ENCODE data around the gene CTLA4. TPM values are rescaled to one million over a fixed set of nuclear protein-coding genes. Genes with fewer than 3 reads are reported as not detected.

CTLA4 gene
- polyA plus RNA-seq, 3 donors: 0.08 TPM; not detected in 2

DNA sequence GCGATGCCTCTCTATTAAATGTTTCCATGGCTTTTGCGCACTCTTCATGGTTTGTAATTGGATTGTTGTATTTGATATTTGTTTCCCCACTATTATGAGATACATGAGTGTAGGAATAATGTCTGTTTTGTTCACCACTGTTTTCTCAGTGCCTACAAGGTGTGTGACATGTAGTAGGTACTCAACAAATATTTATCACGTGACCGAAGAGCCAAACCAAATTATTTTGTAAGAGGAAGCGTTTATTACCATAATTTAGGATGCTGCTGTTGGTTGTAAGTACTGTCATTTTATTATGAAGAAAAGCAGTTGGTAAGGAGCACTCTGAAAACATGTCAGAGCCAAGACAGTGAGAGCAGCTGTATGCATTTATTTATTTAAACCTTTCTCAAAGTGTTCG is 32.2 kb upstream of the CTLA4 start:
- H3K36me3 ChIP-seq (replicated peaks in 1 of 2; ENCODE audit: control insufficient read depth in 1 of 2, insufficient read depth in 2 of 2, low read length in 2 of 2): no peaks in the 10 kb centered on the region
- no peaks in the 10 kb centered on the region for H3K4me1 ChIP-seq (ENCODE audit: control insufficient read depth in 1 of 2, insufficient read depth in 2 of 2, low read length in 2 of 2)
- no peak for DNase-seq
- Mint-ChIP-seq H3K9me3 (peaks cover 0 to 3% (median 0%) of the 10 kb centered on the region in 7 donors), H3K4me3 (no peak overlapping the region), H3K27me3 (ENCODE audit: low read depth in 3 of 3) (peaks cover 4 to 12% (median 9%) of the 10 kb centered on the region in 3 donors), H3K36me3 (no peaks in the 10 kb centered on the region), H3K4me1 (peaks cover 8% of the 10 kb centered on the region), H3K27ac (no peak overlapping the region)
- no peaks in the 10 kb centered on the region for H3K9me3 ChIP-seq (replicated peaks in 1 of 2; ENCODE audit: control insufficient read depth in 1 of 2, insufficient read depth in 1 of 2, low read length in 2 of 2)
- TF ChIP-seq CTCF (IDR thresholded peaks at IDR 0.05): no peak
- H3K79me2 ChIP-seq (ENCODE audit: insufficient read depth, low read length): no peaks in the 10 kb centered on the region
- no peak overlapping the region for H3K27ac ChIP-seq (ENCODE audit: low read depth in 1 of 2, low read length in 2 of 2)
- no peak overlapping the region for H2AFZ ChIP-seq (ENCODE audit: insufficient read depth, low read depth, low read length, poor library complexity, severe bottlenecking)
- H3K9ac ChIP-seq (ENCODE audit: insufficient read depth, low read length, poor library complexity, severe bottlenecking): no peak overlapping the region
- no peak overlapping the region for H3K4me3 ChIP-seq (replicated peaks in 1 of 3; ENCODE audit: low read depth in 2 of 3, low read length in 3 of 3)
- intact Hi-C loops (cut with micrococcal nuclease): no loop called here
- no peak overlapping the region for H3K4me2 ChIP-seq (replicated peaks; ENCODE audit: extremely low read depth, low read length, poor library complexity, severe bottlenecking)
- 100% methylated on average over 1 of the region's 6 CpGs for WGBS (ENCODE audit: insufficient coverage)
- H4K20me1 ChIP-seq (ENCODE audit: insufficient read depth, low read length): no peaks in the 10 kb centered on the region
- H3K27me3 ChIP-seq (ENCODE audit: control insufficient read depth in 2 of 2, insufficient read depth in 2 of 2, low read length in 2 of 2): no peaks in the 10 kb centered on the region

DNA sequence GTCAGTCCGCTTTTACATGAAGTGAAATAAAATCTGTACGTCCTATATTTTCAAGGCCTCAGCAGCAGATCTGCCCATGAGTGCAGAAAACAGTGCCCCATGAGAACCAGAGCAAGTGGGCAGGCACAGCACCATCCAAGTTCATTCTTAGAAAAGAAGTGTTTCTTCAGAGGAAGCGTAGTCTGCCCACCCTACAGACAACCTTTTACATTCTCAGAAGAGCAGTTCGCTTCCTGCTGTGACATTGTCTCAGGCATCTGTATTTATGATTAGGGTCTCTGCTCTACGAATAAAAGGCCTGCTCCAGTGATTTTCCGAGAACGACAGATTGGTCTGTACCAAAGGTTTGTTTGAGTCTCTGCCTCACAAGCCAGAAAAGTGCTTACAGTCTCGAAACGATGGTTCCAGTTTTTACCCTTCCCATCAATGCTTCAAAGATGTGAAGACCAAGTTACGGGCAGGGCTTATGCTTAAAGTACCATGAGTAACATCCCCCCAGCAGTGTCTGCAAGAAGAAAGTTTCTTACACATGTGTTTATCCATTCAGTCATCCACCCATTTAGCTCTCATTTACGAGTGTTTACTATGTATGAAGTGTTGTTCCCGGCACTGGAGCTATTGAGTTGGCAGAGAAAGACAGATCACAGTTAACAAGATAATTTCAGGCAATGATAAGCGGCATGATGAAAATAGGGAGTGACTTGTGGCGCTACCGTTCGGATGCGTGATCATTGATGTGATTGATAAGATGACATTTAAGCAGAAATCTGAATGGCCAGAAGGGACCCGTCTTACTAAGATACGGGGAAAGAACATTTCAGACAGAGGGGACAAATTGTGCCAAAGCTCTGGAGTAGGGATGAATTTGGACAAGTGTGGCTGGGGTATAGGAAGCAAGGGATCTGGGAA is 31.4 kb upstream of the CTLA4 start:
- peaks cover 4 to 12% (median 7%) of the 10 kb centered on the region in 3 donors for H3K27me3 Mint-ChIP-seq (ENCODE audit: low read depth in 3 of 3)

More for the DNA sequence above, 31.4 kb upstream of the CTLA4 start:
- Histone ChIP-seq H3K9me3 (replicated peaks in 1 of 2; ENCODE audit: control insufficient read depth in 1 of 2, insufficient read depth in 1 of 2, low read length in 2 of 2) (no peaks in the 10 kb centered on the region), H2AFZ (ENCODE audit: insufficient read depth, low read depth, low read length, poor library complexity, severe bottlenecking) (no peak overlapping the region), H3K4me3 (replicated peaks in 1 of 3; ENCODE audit: low read depth in 2 of 3, low read length in 3 of 3) (no peak overlapping the region), H3K4me2 (replicated peaks; ENCODE audit: extremely low read depth, low read length, poor library complexity, severe bottlenecking) (no peak overlapping the region), H3K27me3 (ENCODE audit: control insufficient read depth in 2 of 2, insufficient read depth in 2 of 2, low read length in 2 of 2) (no peaks in the 10 kb centered on the region), H3K36me3 (replicated peaks in 1 of 2; ENCODE audit: control insufficient read depth in 1 of 2, insufficient read depth in 2 of 2, low read length in 2 of 2) (no peaks in the 10 kb centered on the region), H3K4me1 (ENCODE audit: control insufficient read depth in 1 of 2, insufficient read depth in 2 of 2, low read length in 2 of 2) (peaks cover 0 to 3% of the 10 kb centered on the region in 2 donors), H3K27ac (ENCODE audit: low read depth in 1 of 2, low read length in 2 of 2) (no peak overlapping the region), H3K79me2 (ENCODE audit: insufficient read depth, low read length) (no peaks in the 10 kb centered on the region), H3K9ac (ENCODE audit: insufficient read depth, low read length, poor library complexity, severe bottlenecking) (no peak overlapping the region), H4K20me1 (ENCODE audit: insufficient read depth, low read length) (no peaks in the 10 kb centered on the region)
- TF ChIP-seq CTCF (IDR thresholded peaks at IDR 0.05): no peak
- H3K27ac Mint-ChIP-seq: no peak overlapping the region
- no peak overlapping the region for H3K4me3 Mint-ChIP-seq
- peaks cover 0 to 3% (median 0%) of the 10 kb centered on the region in 7 donors for H3K9me3 Mint-ChIP-seq
- no peak for DNase-seq
- no peaks in the 10 kb centered on the region for H3K36me3 Mint-ChIP-seq
- over 99% methylated on average over 16 of the region's 19 CpGs for WGBS (ENCODE audit: insufficient coverage)
- intact Hi-C loops (cut with micrococcal nuclease): no loop called here
- peaks cover 10% of the 10 kb centered on the region for H3K4me1 Mint-ChIP-seq

All from CD14-positive monocyte (primary cell).